IMR-90 (cell line): Measurements from ENCODE around the gene SNX2. TPM values are rescaled to one million over a fixed set of nuclear protein-coding genes. Genes with fewer than 3 reads are reported as not detected.

Experiments
- ATAC-seq: fragments of 200-7000 bp; cut with Tn5 transposase; 2 replicates; pipeline ENCODE4 v1.9.1; 2020; ENCODE audit warnings: low read depth, mild to moderate bottlenecking, moderate library complexity
- BruUV-seq: library from RNA; stranded (reverse); fragments of 400-500 nt; replicated peaks from 2 replicates; lab custom pipeline; 2021; lab: Mats Ljungman, UMichigan
- CTCF ChIA-PET: fragments of 300-600 bp; formaldehyde crosslinking; extraction: SDS; loops from one replicate; lab custom pipeline; 2021; ENCODE audit warnings: antibody characterized with exemption; lab: Yijun Ruan, JAX
- POLR2A ChIA-PET: fragments of 300-600 bp; sonication (Branson Sonifier 250); formaldehyde crosslinking; loops from one replicate; lab custom pipeline; 2022; ENCODE audit warnings: antibody characterized with exemption; ENCODE audit not compliant: unreplicated experiment; lab: Charles Lee
- DNase-seq: peaks from one replicate; pipeline ENCODE4 v3.0.0; 2013
- H2AFZ ChIP-seq: replicated peaks from 2 replicates; pipeline ENCODE3; 2013; ENCODE audit warnings: low read length, mild to moderate bottlenecking; ENCODE audit not compliant: poor library complexity
- H2AK5ac ChIP-seq: 2 replicates; pipeline ENCODE4 v1.6.1; 2013; ENCODE audit warnings: low read depth, low read length, inconsistent platforms
- H2AK9ac ChIP-seq: replicated peaks from 2 replicates; pipeline ENCODE3; 2013; ENCODE audit warnings: mild to moderate bottlenecking, low read depth, low read length, moderate library complexity; ENCODE audit not compliant: poor library complexity
- H2BK120ac ChIP-seq: 2 replicates; pipeline ENCODE4 v1.6.1; 2013; ENCODE audit warnings: low read depth, low read length, inconsistent platforms
- H2BK15ac ChIP-seq: 3 replicates; pipeline ENCODE4 v1.6.1; 2013; ENCODE audit warnings: low read depth, low read length, inconsistent platforms
- H2BK20ac ChIP-seq: 2 replicates; pipeline ENCODE4 v1.6.1; 2013; ENCODE audit warnings: low read depth, mild to moderate bottlenecking, inconsistent platforms, low read length, moderate library complexity
- H2BK5ac ChIP-seq: 2 replicates; pipeline ENCODE4 v1.6.1; 2013; ENCODE audit warnings: mild to moderate bottlenecking, low read depth, low read length, inconsistent platforms; ENCODE audit not compliant: poor library complexity, severe bottlenecking
- H3K14ac ChIP-seq: replicated peaks from 2 replicates; pipeline ENCODE4 v1.6.1; 2013; ENCODE audit warnings: low read depth, low read length, inconsistent platforms
- H3K18ac ChIP-seq: 2 replicates; pipeline ENCODE4 v1.6.1; 2013; ENCODE audit warnings: low read depth, low read length, control low read depth
- H3K23ac ChIP-seq: 2 replicates; pipeline ENCODE4 v1.6.1; 2013; ENCODE audit warnings: low read depth, low read length, inconsistent platforms
- H3K27ac ChIP-seq: 2 replicates; pipeline ENCODE4 v1.5.1; 2013; ENCODE audit warnings: mild to moderate bottlenecking, control low read depth, low read length; ENCODE audit not compliant: insufficient read depth
- H3K27me3 ChIP-seq: 2 replicates; pipeline ENCODE4 v1.6.1; 2013; ENCODE audit warnings: low read length; ENCODE audit not compliant: control insufficient read depth, insufficient read depth
- H3K36me3 ChIP-seq: 2 replicates; pipeline ENCODE4 v1.6.1; 2013; ENCODE audit warnings: low read length, mixed read lengths; ENCODE audit not compliant: control insufficient read depth, insufficient read depth
- H3K4ac ChIP-seq: 2 replicates; pipeline ENCODE4 v1.6.1; 2013; ENCODE audit warnings: low read depth, low read length, inconsistent platforms
- H3K4me1 ChIP-seq: 2 replicates; pipeline ENCODE4 v1.6.1; 2013; ENCODE audit warnings: low read length, mixed read lengths; ENCODE audit not compliant: control insufficient read depth, insufficient read depth
- H3K4me2 ChIP-seq: 2 replicates; pipeline ENCODE4 v1.6.1; 2013; ENCODE audit warnings: low read depth, mild to moderate bottlenecking, control low read depth, low read length, moderate library complexity
- H3K4me3 ChIP-seq: 2 replicates; pipeline ENCODE4 v1.5.1; 2013; ENCODE audit warnings: low read depth, mild to moderate bottlenecking, control low read depth, low read length, moderate library complexity; ENCODE audit not compliant: insufficient read depth
- H3K56ac ChIP-seq: 2 replicates; pipeline ENCODE4 v1.6.1; 2013; ENCODE audit warnings: low read length, inconsistent platforms; ENCODE audit not compliant: insufficient read depth; ENCODE audit errors: extremely low read depth
- H3K79me1 ChIP-seq, 2 experiments: 2 replicates each; pipeline ENCODE4 v1.6.1; 2013; ENCODE audit warnings: low read length in 2 of 2, inconsistent platforms in 1 of 2, low read depth in 1 of 2
- H3K9ac ChIP-seq: 2 replicates; pipeline ENCODE4 v1.6.1; 2013; ENCODE audit warnings: low read depth, low read length, control low read depth
- H3K9me1 ChIP-seq: 2 replicates; pipeline ENCODE4 v1.6.1; 2013; ENCODE audit warnings: low read length, inconsistent platforms; ENCODE audit not compliant: insufficient read depth
- H3K9me3 ChIP-seq: 2 replicates; pipeline ENCODE4 v1.6.1; 2013; ENCODE audit warnings: low read length; ENCODE audit not compliant: control insufficient read depth, insufficient read depth
- H4K20me1 ChIP-seq: 2 replicates; pipeline ENCODE4 v1.6.1; 2013; ENCODE audit warnings: low read length, inconsistent platforms; ENCODE audit not compliant: insufficient read depth
- H4K5ac ChIP-seq: 2 replicates; pipeline ENCODE4 v1.6.1; 2013; ENCODE audit warnings: mild to moderate bottlenecking, low read depth, low read length, control low read depth
- H4K8ac ChIP-seq, 2 experiments: 2 replicates each; pipeline ENCODE4 v1.6.1; 2013; ENCODE audit warnings: low read depth in 2 of 2, low read length in 2 of 2, control low read depth in 1 of 2, inconsistent platforms in 1 of 2
- H4K91ac ChIP-seq: 2 replicates; pipeline ENCODE4 v1.6.1; 2013; ENCODE audit warnings: low read depth, low read length, inconsistent platforms; ENCODE audit not compliant: insufficient read depth
- CHD1 ChIP-seq: IDR thresholded peaks from 2 replicates; pipeline ENCODE4 v1.6.1; 2012; ENCODE audit warnings: low read depth, low read length, improper control_type of control experiment
- MAZ ChIP-seq: IDR thresholded peaks from 2 replicates; pipeline ENCODE4 v1.6.1; 2012; ENCODE audit warnings: low read depth, mild to moderate bottlenecking, low read length, improper control_type of control experiment, moderate library complexity, borderline replicate concordance
- MXI1 ChIP-seq: IDR thresholded peaks from 2 replicates; pipeline ENCODE4 v1.6.1; 2012; ENCODE audit warnings: low read depth, mild to moderate bottlenecking, low read length, moderate library complexity, borderline replicate concordance
- NFE2L2 ChIP-seq: fragments of 150-350 bp; IDR thresholded peaks from 2 replicates; pipeline ENCODE4 v1.6.1; 2016; ENCODE audit warnings: low read depth, mild to moderate bottlenecking, low read length
- POLR2A ChIP-seq: IDR thresholded peaks from 2 replicates; pipeline ENCODE4 v1.6.1; 2012; ENCODE audit warnings: mild to moderate bottlenecking, low read depth, low read length
- RFX5 ChIP-seq: IDR thresholded peaks from 2 replicates; pipeline ENCODE4 v1.8.0; 2012; ENCODE audit warnings: low read depth, mild to moderate bottlenecking, low read length, moderate library complexity
- SMC3 ChIP-seq: fragments of 150-350 bp; IDR thresholded peaks from 2 replicates; pipeline ENCODE4 v1.6.1; 2016; ENCODE audit warnings: low read depth, mild to moderate bottlenecking, antibody characterized with exemption, low read length, moderate library complexity
- WGBS, 2 experiments: methylation state at CpG; one replicate each; pipeline versions ENCODE4 v1.1.5 to v1.1.7; 2013; ENCODE audit warnings: missing lambda C conversion rate in 2 of 2; ENCODE audit not compliant: insufficient read length in 1 of 2; ENCODE audit errors: extremely low coverage in 2 of 2; 5-methylcytosine and 5-hydroxymethylcytosine counted together
- dilution Hi-C: fragments of 300-500 bp; cut with HindIII; formaldehyde crosslinking; loops from one replicate; pipeline ENCODE4 v1.14.3; 2018; ENCODE audit warnings: low sequenced_read_pairs; ENCODE audit not compliant: unreplicated experiment
- in situ Hi-C: fragments of 300-500 bp; cut with MboI; formaldehyde crosslinking; loops from 3 replicates; pipeline ENCODE4 v1.14.3; 2019; ENCODE audit warnings: low sequenced_read_pairs, inconsistent platforms, mixed read lengths
- intact Hi-C: fragments of 100-400 bp; cut with micrococcal nuclease; formaldehyde crosslinking; loops from 2 replicates; pipeline ENCODE4 v1.10.0; 2022
- polyA plus RNA-seq, 3 experiments: library from polyadenylated mRNA; depleted of rRNA; stranded (reverse); fragments of >200 nt; gene quantifications; 2 replicates each; pipeline ENCODE4 v1.2.3, GENCODE V29; 2012; ENCODE audit warnings: low replicate concordance in 1 of 3
- total RNA-seq: library from RNA; depleted of rRNA; stranded (reverse); fragments of >200 nt; gene quantifications from 2 replicates; pipeline ENCODE4 v1.2.3, GENCODE V29; 2012
- TF ChIP-seq, protein P1 (sequence below): fragments of 150-350 bp; IDR thresholded peaks from 2 replicates; pipeline ENCODE4 v1.6.1; 2017; ENCODE audit warnings: mild to moderate bottlenecking, antibody characterized with exemption, low read length, low read depth

The SNX2 gene
- total and polyA plus RNA-seq, 2 of the 4 experiments (the other 2 are of a cell fraction): 26.3 to 52.9 TPM

- Histone ChIP-seq H4K8ac (peak overlapping the region; percentile 43 to 57), H3K9ac (peak overlapping the region; percentile 50), H3K4me1 (peaks cover 3% of the 10 kb centered on the region), H4K5ac (0 out of 2 replicates have a peak overlapping the region, but pooled peaks have one; percentile 8), H2AK9ac (peak overlapping the region; percentile 47), H2AK5ac (0 out of 2 replicates have a peak overlapping the region, but pooled peaks have one; percentile 28), H3K23ac (peak overlapping the region; percentile 9), H3K4ac (peak overlapping the region; percentile 35), H2AFZ (peak overlapping the region; percentile 77), H3K4me2 (peak overlapping the region; percentile 72), H3K9me3 (no peaks in the 10 kb centered on the region), H3K79me1 (peaks cover 0 to 14% of the 10 kb centered on the region in 2 experiments; a peak in 2 of 4 replicates), H3K36me3 (no peaks in the 10 kb centered on the region), H3K56ac (no peak overlapping the region), H3K14ac (peak overlapping the region; percentile 72), H3K4me3 (peak overlapping the region; percentile 98), H2BK20ac (no peak overlapping the region), H3K27ac (peak overlapping the region; percentile 77; the same call in 1 of the 2 replicates), H4K20me1 (no peaks in the 10 kb centered on the region), H2BK15ac (no peak overlapping the region), H2BK120ac (no peak overlapping the region), H3K18ac (peak overlapping the region; percentile 22; the same call in 1 of the 2 replicates), H4K91ac (no peak overlapping the region), H3K9me1 (peaks cover 5% of the 10 kb centered on the region), H3K27me3 (no peaks in the 10 kb centered on the region), H2BK5ac (peak overlapping the region; percentile 60)
- in situ Hi-C loops: loop anchor here (10.0 kb wide), 1 partner anchor 310 kb away; no protein-coding TSS in a partner anchor
- ATAC-seq: no peak
- DNase-seq: no peak
- no peak for TF ChIP-seq POLR2A
- TF ChIP-seq RFX5: no peak
- no peak for TF ChIP-seq NFE2L2
- TF ChIP-seq, protein P1, sequence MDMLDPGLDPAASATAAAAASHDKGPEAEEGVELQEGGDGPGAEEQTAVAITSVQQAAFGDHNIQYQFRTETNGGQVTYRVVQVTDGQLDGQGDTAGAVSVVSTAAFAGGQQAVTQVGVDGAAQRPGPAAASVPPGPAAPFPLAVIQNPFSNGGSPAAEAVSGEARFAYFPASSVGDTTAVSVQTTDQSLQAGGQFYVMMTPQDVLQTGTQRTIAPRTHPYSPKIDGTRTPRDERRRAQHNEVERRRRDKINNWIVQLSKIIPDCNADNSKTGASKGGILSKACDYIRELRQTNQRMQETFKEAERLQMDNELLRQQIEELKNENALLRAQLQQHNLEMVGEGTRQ: no peak
- TF ChIP-seq CHD1: no peak
- no peak for TF ChIP-seq MAZ
- no peak for TF ChIP-seq MXI1
- TF ChIP-seq SMC3: no peak
- intact Hi-C loops: loop anchor here (10.0 kb wide), 2 partner anchors 140 to 330 kb away; no protein-coding TSS in a partner anchor
- no TSS peak for BruUV-seq
- 68% methylated on average over 12 of the region's 22 CpGs; no CpG with 5 or more reads in 1 of the 2 experiments for WGBS, 2 experiments
- dilution Hi-C loops: no loop called here
- ChIA-PET POLR2A (no interaction called here), CTCF (no interaction called here)
These were observed 69.4 kb downstream of the SNX2 start for GRCh38 chr5:122844136-122844909.
